RCC 7860 (cell line): ENCODE results near the gene SKI.
"Not testable (repeated sequence)": the region's sequence is repeated elsewhere in the genome, so short reads cannot be mapped to it uniquely, and the experiment has no call there.

Experiments
- DNase-seq: peaks from one replicate; pipeline ENCODE4 v3.0.0-alpha.2; 2015; ENCODE audit warnings: low spot score
- FAIRE-seq: peaks from 2 replicates; lab custom pipeline; 2012; peaks lifted over from hg19 to GRCh38; lab: Jason Lieb, UNC

The SKI gene

DNA sequence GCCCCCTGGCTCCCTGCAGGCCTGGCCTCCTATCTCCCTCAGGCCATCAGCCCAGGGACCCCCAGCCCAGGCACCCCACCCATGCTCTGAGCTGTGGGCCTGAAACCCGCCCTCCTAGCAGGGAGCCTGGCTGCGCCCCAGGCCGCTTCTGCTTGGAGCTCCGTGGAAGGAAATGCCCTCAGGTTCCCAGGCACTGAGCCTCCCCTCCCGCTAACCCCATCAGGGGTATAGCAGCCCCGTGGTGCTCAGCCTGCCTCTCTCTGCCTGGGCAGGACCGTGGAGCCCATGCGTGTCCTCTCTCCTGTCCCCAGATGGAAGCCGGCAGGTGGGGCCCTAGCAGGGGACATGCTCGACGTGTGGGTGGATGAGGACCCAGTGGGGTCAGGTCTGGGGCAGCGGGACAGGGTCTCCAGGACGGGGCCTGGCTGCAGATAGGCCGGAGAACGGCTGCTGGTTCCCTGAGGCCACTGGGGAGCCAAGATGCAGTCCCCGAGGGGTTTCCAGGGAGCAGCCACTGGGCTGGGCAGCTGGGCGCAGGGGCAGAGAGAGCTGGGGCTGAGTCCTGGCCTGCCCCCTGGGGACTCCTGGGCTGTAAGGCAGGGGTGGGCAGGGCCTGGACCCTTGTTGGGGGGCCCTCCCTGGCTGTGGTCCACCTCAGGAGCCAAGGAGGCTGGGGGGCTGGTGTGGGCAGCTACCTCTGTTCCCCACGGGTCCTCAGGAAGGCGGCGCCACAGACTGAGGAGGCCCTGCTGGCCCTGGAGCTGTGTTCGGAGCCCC is 87.7 kb downstream of the SKI start:
- FAIRE-seq (no peak), DNase-seq (no peak)

DNA sequence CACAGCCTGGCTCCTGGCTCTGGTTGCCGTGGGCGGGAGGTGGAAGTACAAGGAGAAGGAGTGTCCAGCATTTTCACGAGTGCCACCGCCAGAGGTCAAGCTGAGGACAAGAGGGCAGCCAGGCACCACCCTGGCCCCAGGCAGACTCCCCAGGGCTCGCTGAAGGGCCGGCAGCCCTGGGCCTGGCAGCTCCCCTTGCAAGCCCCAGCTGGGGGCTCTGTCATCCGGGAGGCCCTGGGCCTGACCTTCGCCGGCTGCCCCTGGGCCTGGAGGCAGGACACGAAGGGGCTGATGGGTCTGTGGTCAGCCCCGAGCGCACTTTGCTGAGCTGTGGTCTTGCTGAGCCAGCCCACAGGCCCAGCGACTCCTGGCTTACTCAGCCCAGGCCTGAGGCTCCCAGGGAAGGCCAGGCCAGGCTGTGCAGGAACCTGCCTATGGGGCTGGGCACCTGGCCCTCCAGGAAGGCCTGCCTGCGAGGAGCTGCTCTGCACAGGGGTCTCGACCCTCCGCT is 88.4 kb downstream of the SKI start:
- no peak for FAIRE-seq
- DNase-seq, result no peak

DNA sequence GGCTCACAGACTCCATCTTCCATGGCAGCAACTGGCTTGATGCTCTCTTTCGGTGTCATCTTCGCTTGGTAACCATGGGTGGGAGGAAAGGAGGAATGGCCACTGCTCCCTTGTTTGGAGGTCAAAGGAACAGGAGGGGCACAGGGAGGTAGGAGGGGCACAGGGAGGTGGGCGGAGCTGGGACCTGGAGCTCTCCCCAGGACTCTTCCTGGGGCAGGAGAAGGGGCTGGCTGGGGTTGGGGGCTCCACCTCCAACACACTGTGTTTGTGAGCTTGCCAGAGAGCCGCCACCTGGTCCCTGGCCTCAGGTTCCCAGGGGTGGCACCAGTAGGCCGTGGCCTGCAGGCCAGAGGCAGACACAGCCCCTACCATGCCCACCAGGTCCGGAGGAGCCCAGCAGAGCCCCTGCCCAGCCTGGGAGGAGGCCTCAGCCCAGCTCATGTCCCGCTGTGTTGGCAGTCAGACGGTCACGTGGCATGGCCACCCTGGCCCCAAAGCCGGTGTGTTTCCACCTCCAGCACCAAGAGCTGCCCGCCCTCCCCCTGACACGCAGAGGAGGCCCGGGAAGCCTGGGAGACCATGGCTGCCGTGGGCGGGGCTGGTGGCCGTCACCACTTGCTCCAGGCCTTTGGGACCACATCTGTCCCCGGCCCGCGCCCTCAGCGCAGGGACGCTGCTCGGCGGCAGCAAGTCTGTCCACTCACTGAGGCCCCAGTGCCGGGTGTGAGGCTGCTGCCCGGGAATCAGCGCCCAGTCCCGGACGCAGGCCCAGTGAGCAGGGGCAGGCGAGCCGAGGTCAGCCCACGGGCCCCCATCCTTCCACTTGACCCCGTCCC is 89.3 kb downstream of the SKI start:
- FAIRE-seq (no peak), DNase-seq (no peak)

DNA sequence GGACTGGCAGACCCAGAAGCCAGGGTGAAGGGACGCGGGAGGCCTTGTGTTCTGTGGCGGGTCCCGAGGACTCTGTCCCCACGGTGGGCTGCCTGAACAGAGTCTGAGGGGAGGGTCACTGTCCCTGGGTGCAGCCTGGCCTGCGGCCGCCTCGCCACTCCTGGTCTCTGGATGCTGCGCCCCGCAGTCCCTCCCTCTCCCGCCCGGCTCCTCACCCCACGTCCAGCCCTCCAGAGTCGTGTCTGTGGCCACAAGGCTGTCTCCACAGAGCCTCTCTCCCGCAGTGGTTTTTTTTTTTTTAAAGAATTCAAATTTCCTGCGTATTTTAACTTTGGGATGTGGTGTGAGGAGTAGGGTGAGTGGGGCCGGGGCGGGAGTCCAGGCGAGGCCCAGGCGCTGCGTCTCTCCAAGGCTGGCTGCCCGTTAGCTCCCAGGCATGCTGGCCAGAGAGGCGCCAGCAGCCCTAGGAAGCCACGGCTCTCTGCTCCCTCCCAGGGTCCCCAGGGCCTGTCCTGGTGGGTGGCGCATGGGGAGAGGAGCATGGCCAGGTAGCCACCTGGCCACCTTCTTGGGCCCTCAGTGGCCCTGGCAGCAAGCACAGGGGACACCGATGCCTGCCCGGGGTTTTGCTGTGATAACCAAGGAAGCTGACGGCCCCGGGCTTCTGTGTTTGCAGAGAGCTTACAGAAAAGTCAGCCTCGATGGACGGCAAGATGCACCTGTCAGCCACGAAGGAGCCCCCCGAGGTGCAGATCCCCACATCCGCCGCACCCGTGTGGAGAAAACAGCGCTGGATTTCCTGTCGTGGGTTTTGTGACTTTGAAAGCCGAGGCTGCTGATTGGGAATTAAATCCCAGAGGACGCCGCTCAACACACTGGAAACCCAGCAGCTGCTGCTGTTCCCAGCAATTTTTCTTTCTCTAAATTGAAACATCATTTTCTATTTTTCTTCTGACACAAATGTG is 90.5 kb downstream of the SKI start:
- FAIRE-seq (no peak), DNase-seq (no peak)

DNA sequence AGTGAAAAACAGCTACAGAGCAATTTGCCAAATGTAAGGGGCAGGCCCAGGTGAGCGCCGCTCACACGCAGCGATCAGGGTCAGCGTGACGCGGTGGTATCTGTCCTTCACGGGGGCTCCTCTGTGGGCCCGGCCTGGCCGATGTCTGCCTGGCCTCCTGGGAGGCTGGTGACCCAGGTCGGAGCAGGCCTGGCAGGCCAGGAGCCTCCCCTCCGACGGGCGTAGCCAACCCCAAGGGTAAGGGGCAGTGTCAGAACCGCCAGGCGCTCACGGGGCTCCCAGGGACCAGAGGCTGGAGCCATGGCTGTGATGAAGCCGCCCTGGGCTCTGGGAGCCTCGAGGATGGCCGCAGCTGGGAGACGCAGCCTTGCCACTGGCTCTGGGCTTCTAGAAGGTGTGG is 91.2 kb downstream of the SKI start:
- DNase-seq (no peak), FAIRE-seq (no peak)

DNA sequence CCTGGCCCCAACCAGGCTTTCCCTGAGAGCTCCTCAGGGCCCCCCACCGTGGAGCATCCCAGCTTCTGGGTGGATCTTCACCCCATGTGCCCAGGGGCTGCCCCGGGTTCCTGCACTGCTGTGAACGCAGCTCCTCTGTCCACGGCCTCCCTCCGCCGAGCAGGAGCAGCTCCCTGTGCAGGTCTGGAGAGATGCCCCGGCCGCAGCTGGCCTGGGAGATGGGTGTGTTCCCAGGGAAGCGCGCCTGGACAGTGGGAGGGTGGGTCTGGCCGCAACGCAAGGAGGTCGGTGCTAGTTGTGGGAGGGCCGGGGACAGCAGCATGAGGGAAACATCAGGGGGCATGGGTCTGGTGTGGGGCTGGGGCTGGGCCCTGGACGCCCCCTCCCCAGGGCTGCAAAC is 91.9 kb downstream of the SKI start:
- no peak for FAIRE-seq

DNA sequence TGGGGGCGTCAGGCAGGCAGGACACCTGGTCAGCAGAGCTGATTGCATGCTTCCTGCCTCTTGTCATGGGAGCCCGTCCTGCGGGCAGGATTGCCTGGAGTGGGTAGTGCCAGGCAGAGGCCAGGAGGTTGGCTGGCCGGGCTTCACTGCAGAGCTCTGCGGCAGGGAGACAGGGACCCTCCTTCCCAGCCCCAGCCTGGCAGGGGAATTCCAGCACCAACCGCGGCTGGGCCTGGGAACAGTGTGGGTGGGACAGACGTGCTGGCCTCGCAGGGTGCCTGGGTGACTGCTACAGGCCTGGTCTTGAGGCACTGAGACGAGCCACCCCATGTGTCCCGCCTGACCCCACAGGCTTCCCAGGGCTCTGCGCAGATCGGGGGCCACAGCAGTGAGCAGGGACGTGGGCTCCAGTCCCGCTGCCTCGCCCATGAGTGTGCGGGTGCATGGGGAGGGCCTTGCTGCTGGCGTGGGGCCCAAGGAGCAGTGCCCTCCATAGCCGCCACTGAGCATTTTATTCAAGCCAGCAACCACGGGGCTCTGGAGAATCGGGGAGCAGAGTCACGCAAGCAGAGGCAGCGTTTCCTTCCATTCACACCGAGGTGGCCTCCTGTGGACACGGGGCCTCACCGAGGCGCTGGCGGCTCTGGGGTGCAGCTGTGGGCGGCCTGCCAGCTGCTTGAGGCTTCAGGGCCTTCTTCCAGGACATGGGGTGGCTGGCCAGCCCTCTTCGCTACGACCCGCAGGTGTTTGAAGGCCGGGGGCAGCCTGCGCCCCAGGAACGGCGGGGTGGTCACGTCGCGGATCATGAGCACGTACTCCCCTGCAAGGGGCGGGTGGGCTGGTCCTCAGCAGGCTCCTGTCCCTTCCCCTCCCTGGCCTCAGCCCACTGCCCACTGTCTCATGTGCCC is 92.9 kb downstream of the SKI start:
- peak; percentile 12 for DNase-seq
- FAIRE-seq, result no peak

More for the DNA sequence above, 91.9 kb downstream of the SKI start:
- no peak for DNase-seq

DNA sequence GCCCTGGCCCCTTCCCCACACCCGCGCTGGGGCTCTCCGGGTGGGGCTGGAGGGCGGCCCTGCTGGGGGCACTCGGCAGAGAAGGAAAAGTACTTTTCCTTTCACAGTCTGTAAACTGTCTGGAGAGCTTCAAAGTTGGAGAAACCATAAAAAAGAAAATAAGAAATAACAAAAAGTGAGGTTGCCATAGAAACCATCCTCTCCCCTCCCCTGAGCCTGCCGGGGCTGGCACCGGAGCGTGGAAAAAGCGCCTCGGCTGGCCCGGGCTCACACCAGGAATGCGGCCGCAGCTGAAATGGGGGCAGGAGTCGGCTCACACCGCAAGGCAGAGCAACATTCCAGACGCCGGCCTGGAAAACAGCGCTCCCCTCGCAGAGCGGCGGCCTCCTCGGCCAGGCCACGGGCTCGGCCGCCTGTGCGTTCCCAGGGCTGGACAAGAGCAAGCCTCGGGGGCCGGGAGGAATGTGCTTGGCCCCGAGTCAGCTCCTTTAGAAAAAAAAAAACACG is 94.0 kb downstream of the SKI start:
- DNase-seq, result peak; percentile 65
- no peak for FAIRE-seq

DNA sequence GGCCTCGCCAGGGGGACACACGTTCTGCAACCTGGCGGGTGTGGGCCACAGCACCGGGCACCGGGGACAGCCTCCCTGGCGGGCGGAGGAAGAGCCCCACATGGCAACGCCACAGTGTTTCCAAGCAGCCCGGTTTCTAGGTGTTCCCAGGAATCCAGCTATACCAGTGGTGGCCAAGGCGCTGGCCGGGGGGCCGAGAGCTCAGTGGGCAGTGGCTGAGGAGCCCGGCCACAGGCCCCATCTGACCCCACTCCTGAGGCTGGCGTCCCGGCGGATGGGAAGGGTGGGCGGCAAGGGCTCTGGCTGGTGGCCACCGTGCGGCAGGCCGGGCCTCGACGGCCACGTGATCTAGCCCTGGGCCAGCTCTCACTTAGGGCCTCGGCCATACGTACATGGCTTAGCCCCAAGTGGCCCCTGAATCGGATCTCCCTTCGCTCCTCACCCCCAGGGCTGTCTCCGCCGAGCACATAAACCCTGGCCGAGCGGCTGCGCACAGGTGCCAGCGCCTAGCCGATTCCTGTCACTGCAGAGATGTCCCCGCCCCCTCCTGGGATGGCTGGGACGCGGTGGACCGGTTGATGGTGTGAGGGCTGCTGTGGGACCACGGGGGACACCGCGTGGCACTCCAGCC is 94.6 kb downstream of the SKI start:
- no peak for DNase-seq
- FAIRE-seq, result no peak

DNA sequence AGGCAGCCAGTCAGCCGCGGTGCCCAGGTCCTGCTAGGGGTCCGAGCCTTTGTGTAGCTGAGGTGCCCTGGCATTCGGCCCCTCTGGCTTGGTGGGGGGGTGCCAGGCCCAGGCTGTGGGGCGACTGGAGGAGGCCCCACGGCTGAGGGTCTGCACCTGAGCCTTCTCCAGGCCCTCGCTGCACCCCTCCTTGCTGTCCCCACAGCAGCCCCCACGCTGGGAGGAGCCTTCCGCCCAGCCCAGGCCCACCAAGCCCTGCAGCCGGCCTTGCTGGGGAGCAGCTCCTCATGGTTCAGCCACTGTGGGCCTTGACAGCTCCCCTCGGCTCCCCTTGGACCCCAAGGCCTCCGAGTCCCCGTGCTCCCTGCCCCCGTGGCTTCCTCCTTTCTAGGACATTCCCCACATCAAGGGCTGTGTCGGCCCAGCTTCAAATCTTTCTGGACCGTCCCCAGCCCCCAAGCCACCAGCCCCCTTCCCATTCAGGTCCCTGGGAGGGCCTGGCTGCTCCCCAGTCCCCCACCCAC is 95.4 kb downstream of the SKI start:
- DNase-seq, result no peak
- FAIRE-seq, result no peak

DNA sequence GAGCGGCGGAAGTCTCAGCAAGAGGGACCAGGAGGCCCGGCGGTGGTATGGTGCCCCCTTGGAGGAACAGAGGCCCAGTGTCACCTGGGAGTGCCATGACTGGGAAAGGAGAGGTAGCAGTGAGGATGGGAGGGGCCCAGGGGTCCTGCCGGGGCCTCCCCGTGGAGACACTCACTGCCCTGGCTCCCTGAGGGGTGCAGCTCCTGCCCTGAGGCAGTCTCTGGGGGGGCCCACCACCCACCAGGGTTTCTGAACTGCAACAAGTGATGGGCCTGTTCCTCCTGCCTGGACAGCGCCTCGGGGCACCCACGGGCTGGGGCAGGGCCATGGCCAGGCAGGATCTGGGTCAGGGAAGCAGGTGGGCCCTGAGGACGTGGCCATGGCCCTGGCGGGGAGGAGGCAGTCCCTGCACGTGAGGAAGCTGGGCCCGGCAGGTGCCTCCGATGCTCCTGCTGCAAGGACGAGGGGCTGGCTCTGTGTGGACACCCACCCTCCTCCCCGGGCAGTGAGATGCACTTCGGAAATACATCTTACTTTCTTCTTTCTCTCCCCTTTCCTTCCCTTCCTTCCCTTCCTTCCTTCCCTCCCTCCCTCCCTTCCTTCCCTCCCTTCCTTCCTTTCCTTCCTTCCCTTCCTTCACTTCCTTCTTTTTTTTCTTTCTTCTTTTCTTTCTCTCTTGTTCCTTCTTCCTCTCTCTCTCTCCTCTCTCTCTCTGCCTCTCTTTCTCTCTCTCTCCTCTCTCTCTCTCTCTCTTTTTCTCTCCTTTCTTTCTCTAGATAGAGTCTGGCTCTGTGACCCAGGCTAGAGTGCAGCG is 96.6 kb downstream of the SKI start:
- no peak for DNase-seq
- FAIRE-seq, result no peak

DNA sequence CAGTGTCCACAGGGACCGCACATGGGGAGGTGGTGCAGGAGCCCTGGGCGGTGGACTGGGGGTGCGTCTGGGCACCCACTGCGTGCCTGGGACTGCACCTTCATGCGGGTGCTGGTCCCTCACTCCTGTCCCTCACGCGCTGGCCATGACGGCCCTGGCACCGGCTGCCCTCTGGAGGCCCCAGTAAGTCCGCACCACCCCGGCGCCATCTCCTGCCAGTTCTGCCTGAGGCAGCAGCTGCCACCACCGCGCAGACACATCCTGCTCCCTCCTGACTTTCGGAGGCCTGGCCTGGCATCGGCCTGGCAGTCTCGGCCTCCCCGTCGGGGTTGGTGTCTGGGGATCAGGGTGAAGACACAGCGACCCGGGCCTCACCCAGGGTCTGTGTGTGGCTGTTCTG is 98.4 kb downstream of the SKI start:
- FAIRE-seq (no peak), DNase-seq (no peak)

DNA sequence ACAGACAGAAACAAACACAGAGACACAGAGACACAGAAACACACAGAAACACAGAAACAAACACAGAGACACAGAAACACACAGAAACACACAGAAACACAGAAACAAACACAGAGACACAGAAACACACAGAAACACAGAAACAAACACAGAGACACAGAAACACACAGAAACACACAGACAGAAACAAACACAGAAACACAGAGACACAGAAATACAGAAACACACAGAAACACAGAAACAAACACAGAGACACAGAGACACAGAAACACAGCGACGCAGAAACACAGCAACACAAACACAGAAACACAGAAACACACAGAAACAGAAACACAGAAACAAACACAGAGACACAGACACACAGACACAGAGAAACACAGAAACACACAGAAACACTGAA is 99.0 kb downstream of the SKI start:
- DNase-seq, FAIRE-seq: not testable (repeated sequence)

DNA sequence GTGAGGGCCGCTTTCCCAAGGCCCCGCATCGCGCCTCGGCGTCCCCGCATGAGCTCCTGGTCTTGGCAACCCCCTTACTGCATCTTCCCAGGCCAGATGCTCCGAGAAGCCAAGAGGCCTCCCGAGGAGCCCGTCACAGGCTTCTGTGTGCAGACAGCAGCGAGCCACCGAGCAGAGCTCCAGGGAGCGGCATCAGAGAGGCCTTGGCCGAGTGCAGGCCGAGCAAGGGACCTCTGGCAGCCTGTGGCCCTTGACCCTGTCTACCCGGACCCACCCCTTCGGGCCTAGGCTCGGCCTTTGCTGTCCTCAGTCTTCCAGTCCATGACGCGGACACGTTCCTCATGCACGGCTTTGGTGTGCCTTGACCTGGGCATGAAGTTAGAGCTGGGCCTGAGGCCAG is 99.7 kb downstream of the SKI start:
- no peak for DNase-seq
- FAIRE-seq, result no peak

DNA sequence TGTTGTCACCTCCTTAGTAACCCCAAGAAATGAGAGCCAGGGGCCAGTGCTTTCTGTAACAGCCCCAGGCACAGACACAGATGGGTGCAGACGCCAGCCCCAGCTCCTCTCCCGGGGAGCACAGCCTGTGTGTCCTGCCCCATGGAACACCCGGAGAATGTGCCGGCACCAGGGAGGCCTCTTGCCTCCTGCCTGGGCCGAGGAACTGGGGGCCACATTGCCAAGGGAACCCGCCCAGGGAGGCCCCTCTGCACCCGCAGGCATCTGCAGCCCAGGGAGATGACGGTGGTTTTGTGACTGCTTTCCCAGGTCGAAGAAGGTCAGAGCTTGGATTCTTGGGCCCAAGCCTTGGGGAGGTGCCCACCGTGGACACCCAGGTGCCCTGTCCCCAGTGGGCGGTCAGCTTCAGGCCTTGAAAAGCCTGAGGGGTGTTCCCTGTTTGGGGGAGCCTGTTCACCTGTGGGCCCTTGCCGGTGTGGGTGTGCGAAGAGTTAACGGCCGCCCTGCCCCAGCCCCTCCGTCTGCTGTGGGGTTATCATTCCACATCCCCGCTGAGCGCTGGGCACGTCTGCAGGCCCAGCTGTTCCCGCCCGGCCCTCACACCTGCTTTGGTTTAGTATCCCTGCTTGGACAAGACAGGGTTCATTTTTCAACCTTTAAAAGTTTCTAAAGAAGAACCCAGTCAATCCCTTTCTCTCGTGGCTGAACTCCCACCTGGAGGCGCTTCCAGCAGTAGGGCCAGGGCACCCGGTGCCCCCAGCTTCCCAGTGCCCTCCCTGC is 100.7 kb downstream of the SKI start:
- FAIRE-seq (no peak), DNase-seq (no peak)

DNA sequence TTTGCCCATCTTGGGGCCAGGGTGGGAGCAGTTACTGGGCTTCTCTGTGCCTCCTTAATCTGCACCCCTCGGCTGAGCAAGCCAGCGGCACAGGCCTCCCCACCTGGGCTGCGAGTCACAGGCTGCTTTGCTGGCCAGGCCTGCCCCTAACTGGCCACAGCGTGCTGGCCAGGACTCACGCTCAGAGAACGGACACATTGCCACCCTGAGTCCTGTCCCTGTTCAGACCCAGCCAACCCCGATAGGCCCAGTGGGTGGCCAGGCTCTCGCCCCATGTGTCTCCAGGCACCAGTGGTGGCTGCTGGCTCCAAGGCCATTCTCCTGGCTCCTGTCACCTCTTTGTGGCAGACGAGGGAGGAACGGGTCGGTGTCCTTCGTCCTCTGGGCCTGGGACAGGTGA is 101.9 kb downstream of the SKI start:
- FAIRE-seq, result no peak

DNA sequence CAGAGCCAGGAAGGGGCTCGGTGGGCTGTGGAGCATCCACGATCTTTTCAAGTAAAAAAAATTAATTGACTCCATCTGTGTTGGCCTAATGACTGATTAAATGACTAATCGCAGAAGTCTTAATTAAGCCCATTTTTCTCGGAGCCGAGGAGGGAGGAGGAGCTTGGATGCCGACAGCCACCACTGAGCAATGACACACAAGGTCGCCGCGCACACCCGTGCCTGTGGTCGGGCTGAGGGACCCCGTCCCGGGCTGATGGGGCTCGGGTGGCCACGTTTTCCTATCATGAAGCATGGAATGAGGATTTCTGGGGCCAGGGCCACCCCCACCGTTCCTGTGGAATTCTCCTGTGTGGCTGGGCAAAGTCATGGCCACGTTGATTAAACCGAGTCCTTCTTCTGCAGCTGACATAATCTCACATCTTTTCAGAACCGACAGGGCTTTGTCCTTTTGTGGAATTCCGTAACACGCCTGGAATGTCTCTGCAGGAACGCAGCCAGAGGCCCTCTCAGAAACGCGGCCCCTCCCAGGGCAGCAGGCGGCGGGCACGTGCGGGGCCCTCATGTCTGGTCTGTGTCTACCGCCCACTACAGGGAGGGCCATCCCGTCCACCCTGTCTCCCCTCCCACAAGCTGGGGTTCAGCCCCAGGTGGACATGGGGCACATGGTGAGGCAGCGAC is 102.5 kb downstream of the SKI start:
- no peak for FAIRE-seq
- DNase-seq, result no peak

More for the DNA sequence above, 101.9 kb downstream of the SKI start:
- DNase-seq, result no peak
